HepG2 (cell line): Measurements from ENCODE around the gene PPP1R18. TPM values are rescaled to one million over a fixed set of nuclear protein-coding genes. Genes with fewer than 3 reads are reported as not detected.

Experiments
- FUBP1 ChIP-seq: sonication (generic); formaldehyde crosslinking; IDR thresholded peaks from 2 replicates; pipeline ENCODE4 v1.5.1; 2020; ENCODE audit warnings: missing genetic modification reagents, mild to moderate bottlenecking, borderline replicate concordance
- HDAC2 ChIP-seq: sonication (generic); formaldehyde crosslinking; IDR thresholded peaks from 2 replicates; pipeline ENCODE4 v1.4.0; 2020; ENCODE audit warnings: missing genetic modification reagents
- HNF4G ChIP-seq, 2 experiments: sonication (generic) in 1 of 2; formaldehyde crosslinking in 1 of 2; IDR thresholded peaks; 2 replicates each; pipeline versions ENCODE4 v1.4.0 to v1.6.1; 2011 to 2020; ENCODE audit warnings: borderline replicate concordance in 2 of 2, low read depth in 2 of 2, mild to moderate bottlenecking in 2 of 2, low read length in 1 of 2, missing genetic modification reagents in 1 of 2, moderate library complexity in 1 of 2
- KDM2A ChIP-seq: sonication (generic); formaldehyde crosslinking; IDR thresholded peaks from 2 replicates; pipeline ENCODE4 v1.4.0; 2020; ENCODE audit warnings: low read depth, missing genetic modification reagents, borderline replicate concordance
- MED13 ChIP-seq: sonication (generic); formaldehyde crosslinking; IDR thresholded peaks from 2 replicates; pipeline ENCODE4 v1.5.0; 2020; ENCODE audit warnings: missing genetic modification reagents
- NONO ChIP-seq, 2 experiments: fragments of 450-650 bp in 1 of 2; sonication (generic) in 1 of 2; formaldehyde crosslinking in 1 of 2; IDR thresholded peaks in 1 of 2; conservative IDR thresholded peaks in 1 of 2; 2 replicates each; pipeline versions ENCODE4 v1.6.1 to v1.8.0; 2017 to 2022; ENCODE audit warnings: mild to moderate bottlenecking in 1 of 2, missing genetic modification reagents in 1 of 2, moderate library complexity in 1 of 2
- SIX4 ChIP-seq: sonication (generic); formaldehyde crosslinking; IDR thresholded peaks from 2 replicates; pipeline ENCODE4 v1.4.0; 2020; ENCODE audit warnings: missing genetic modification reagents
- SYNCRIP ChIP-seq: fragments of 200-400 bp; formaldehyde crosslinking; IDR thresholded peaks from 2 replicates; pipeline ENCODE4 v1.6.1; 2018; ENCODE audit warnings: mild to moderate bottlenecking, low read depth, low read length; ENCODE audit not compliant: insufficient read depth
- TCF7 ChIP-seq: sonication (generic); IDR thresholded peaks from 2 replicates; pipeline ENCODE4 v1.6.1; 2016; ENCODE audit warnings: antibody characterized with exemption, low read depth
- TOE1 ChIP-seq: sonication (generic); formaldehyde crosslinking; IDR thresholded peaks from 2 replicates; pipeline ENCODE4 v1.4.0; 2020; ENCODE audit warnings: mild to moderate bottlenecking, missing genetic modification reagents
- ZFX ChIP-seq: sonication (generic); formaldehyde crosslinking; IDR thresholded peaks from 2 replicates; pipeline ENCODE4 v1.4.0; 2020; ENCODE audit warnings: mild to moderate bottlenecking, low read depth, missing genetic modification reagents, moderate library complexity
- ZNF232 ChIP-seq: sonication (generic); formaldehyde crosslinking; IDR thresholded peaks from 2 replicates; pipeline ENCODE4 v1.4.0; 2020; ENCODE audit warnings: missing genetic modification reagents, borderline replicate concordance
- ZNF451 ChIP-seq: sonication (generic); formaldehyde crosslinking; IDR thresholded peaks from 2 replicates; pipeline ENCODE4 v1.5.0; 2020; ENCODE audit warnings: mild to moderate bottlenecking, missing genetic modification reagents
- ZNF570 ChIP-seq: sonication (generic); formaldehyde crosslinking; IDR thresholded peaks from 2 replicates; pipeline ENCODE4 v1.4.0; 2020; ENCODE audit warnings: mild to moderate bottlenecking, missing genetic modification reagents, borderline replicate concordance
- ZNF782 ChIP-seq: sonication (generic); formaldehyde crosslinking; IDR thresholded peaks from 2 replicates; pipeline ENCODE4 v1.4.0; 2020; ENCODE audit warnings: missing genetic modification reagents, mild to moderate bottlenecking, borderline replicate concordance
- ZNF784 ChIP-seq: sonication (generic); formaldehyde crosslinking; IDR thresholded peaks from 2 replicates; pipeline ENCODE4 v1.5.1; 2020; ENCODE audit warnings: missing genetic modification reagents, mild to moderate bottlenecking, borderline replicate concordance
- polyA plus RNA-seq, 8 experiments: library from polyadenylated mRNA; depleted of rRNA in 3 of 8; stranded (reverse) in 7 of 8; unstranded in 1 of 8; fragments of >200 nt; fragmentation: Illumina TruSeq in 4 of 8; extraction: Trizol in 4 of 8; gene quantifications; 2 replicates each; pipeline versions ENCODE4 v1.2.1 to v1.2.3, GENCODE V29; 2011 to 2016; ENCODE audit warnings: low read depth in 4 of 8, missing spikeins in 1 of 8, mixed read lengths in 1 of 8; ENCODE audit not compliant: insufficient read depth in 1 of 8
- total RNA-seq, 5 experiments: library from RNA; depleted of rRNA; stranded (reverse); fragments of >200 nt; fragmentation: Illumina TruSeq; extraction: Trizol; gene quantifications; 2 replicates each; pipeline ENCODE4 v1.2.3, GENCODE V29; 2016; ENCODE audit warnings: low read depth in 1 of 5
- TF ChIP-seq, protein P1 (sequence below): IDR thresholded peaks from 2 replicates; pipeline ENCODE4 v1.6.1; 2016; ENCODE audit warnings: missing genetic modification reagents, missing compliant biosample characterization
- TF ChIP-seq, protein P2 (sequence below): IDR thresholded peaks from 2 replicates; pipeline ENCODE4 v1.6.1; 2016; ENCODE audit warnings: low read depth, borderline replicate concordance
- TF ChIP-seq, protein P3 (sequence below): sonication (generic); formaldehyde crosslinking; IDR thresholded peaks from 2 replicates; pipeline ENCODE4 v1.4.0; 2020; ENCODE audit warnings: missing genetic modification reagents

PPP1R18 gene
- total and polyA plus RNA-seq, 2 of the 13 experiments (the other 11 are each of a cell fraction or from before 2014, with no cell fraction given): 4.9 to 9.2 TPM

DNA sequence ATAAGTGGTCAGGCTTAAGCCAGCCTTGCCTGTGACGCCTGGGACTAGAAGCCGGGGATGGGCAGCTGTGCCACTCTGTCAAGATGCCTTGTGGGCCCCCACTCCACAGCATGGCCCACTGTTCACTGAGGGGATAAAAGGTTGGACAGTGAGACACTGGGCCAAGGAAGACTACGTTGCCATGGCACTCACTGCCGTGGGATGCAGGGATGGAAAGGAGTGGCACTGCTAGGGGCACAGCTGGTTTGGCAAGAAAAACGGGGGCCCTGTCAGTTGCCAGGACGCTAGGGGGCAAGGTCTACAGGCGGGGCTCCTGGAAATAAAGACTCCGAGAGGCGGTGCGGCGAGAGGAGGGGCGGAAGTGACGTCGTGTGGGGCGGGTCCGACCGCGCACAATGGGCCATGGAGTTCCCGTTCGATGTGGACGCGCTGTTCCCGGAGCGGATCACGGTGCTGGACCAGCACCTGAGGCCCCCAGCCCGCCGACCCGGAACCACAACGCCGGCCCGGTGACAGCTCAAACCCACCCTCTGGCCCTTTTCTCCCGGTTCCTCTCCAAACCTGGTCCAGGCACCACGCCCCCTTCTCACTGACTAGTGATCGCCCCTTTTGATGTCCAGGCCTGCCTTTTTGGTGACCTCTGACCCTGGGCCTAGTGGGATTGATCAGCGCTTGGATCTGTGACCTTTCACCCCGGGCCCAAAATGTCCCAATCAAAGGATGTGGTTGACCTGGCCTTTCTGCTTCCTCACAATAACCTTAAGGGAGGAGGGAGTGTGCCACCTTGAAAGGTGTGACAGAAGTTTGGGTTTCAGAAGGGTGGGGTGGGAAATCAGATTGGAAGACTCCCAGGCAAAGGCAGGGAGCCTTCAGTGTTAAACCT lies 59.7 kb downstream of the PPP1R18 start, which contains the start of gene ATAT1 (continued):
- TF ChIP-seq, protein P1, sequence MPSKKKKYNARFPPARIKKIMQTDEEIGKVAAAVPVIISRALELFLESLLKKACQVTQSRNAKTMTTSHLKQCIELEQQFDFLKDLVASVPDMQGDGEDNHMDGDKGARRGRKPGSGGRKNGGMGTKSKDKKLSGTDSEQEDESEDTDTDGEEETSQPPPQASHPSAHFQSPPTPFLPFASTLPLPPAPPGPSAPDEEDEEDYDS (CRISPR knock-in tag): peak; percentile 68
- TF ChIP-seq SIX4 (CRISPR knock-in tag) (no peak; the same call in 1 of the 2 replicates), TCF7 (peak; percentile 55), FUBP1 (CRISPR knock-in tag) (0 out of 2 replicates have a peak, but pooled peaks have one; percentile 83), ZNF570 (no peak), HDAC2 (peak; percentile 44), NONO (IDR thresholded peaks at IDR 0.05) (no peak), NONO (CRISPR knock-in tag; conservative IDR thresholded peaks at IDR 0.05) (peak; percentile 93), TOE1 (CRISPR knock-in tag) (no peak), KDM2A (CRISPR knock-in tag) (peak; percentile 100), MED13 (CRISPR knock-in tag) (no peak; the same call in 1 of the 2 replicates), ZNF782 (CRISPR knock-in tag) (peak; percentile 91; the same call in 1 of the 2 replicates), ZNF232 (CRISPR knock-in tag) (peak; percentile 80; the same call in 1 of the 2 replicates), ZNF784 (CRISPR knock-in tag) (peak; percentile 88), HNF4G (IDR thresholded peaks at IDR 0.05; ENCODE audit: borderline replicate concordance, low read depth, low read length) (peak; percentile 82), HNF4G (CRISPR knock-in tag; IDR thresholded peaks at IDR 0.05; ENCODE audit: borderline replicate concordance, low read depth) (peak; percentile 79), SYNCRIP (no peak), ZNF451 (CRISPR knock-in tag) (no peak), ZFX (CRISPR knock-in tag) (peak; percentile 98)
- TF ChIP-seq, protein P2, sequence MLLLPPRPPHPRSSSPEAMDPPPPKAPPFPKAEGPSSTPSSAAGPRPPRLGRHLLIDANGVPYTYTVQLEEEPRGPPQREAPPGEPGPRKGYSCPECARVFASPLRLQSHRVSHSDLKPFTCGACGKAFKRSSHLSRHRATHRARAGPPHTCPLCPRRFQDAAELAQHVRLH (CRISPR knock-in tag): peak; percentile 95
- TF ChIP-seq, protein P3, sequence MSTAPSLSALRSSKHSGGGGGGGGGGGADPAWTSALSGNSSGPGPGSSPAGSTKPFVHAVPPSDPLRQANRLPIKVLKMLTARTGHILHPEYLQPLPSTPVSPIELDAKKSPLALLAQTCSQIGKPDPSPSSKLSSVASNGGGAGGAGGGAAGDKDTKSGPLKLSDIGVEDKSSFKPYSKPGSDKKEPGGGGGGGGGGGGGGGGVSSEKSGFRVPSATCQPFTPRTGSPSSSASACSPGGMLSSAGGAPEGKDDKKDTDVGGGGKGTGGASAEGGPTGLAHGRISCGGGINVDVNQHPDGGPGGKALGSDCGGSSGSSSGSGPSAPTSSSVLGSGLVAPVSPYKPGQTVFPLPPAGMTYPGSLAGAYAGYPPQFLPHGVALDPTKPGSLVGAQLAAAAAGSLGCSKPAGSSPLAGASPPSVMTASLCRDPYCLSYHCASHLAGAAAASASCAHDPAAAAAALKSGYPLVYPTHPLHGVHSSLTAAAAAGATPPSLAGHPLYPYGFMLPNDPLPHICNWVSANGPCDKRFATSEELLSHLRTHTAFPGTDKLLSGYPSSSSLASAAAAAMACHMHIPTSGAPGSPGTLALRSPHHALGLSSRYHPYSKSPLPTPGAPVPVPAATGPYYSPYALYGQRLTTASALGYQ (CRISPR knock-in tag): no peak
